GM21447 (cell line): ENCODE results near the gene NFATC1.

Experiments
- ATAC-seq: cut with Tn5 transposase; IDR thresholded peaks from one replicate; pipeline ENCODE4 v1.9.1; 2021; ENCODE audit not compliant: unreplicated experiment

The NFATC1 gene

GRCh38 chr18:79528316-79528695, 132.6 kb downstream of the NFATC1 start:
- ATAC-seq: no peak

GRCh38 chr18:79528846-79529245, 133.1 kb downstream of the NFATC1 start:
- ATAC-seq: no peak

DNA sequence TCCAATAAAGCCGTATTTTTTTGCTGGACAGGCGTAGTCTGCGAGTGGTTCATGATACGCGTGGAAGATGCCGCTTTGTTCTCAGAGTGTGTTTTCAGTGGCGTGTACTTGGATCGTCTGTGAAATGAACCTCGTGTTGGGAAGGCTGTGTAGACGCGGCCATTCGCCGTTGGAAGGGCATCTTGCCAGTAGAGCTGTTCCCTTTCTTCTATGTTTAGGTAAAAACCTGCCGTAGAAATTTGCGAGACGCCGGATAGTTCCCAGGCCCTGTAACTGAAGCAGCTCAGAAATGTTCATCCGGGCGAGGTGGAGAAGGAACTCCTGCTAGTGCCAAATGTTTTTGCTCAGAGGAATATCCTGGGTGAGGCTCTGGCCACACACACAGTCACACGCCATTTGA, 133.6 kb downstream of the NFATC1 start:
- ATAC-seq: no peak

DNA sequence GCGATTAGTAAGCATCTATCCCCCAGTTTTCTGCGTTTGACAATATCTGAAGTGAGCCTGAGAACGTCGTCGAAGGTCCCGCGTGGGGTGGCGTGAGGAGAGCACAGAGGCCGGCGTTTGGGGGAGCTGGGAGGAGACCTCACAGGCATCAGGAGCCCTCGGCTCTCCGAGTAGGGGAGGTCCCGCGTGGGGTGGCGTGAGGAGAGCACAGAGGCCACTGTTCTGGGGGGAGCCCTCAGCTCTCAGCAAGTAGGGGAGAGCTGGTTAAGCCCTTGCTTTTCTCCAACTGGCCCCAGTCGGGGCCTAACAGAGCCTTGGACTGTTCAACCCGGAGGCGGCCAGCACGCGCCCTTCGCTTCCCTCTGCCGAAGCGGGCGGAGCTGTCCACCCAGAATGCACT, 134.3 kb downstream of the NFATC1 start:
- no peak for ATAC-seq

- no peak for ATAC-seq
Observed at GRCh38 chr18:79530821-79531220, 135.1 kb downstream of the NFATC1 start.

GRCh38 chr18:79531386-79531785, 135.7 kb downstream of the NFATC1 start:
- no peak for ATAC-seq

- no peak for ATAC-seq
Observed at GRCh38 chr18:79531926-79532312, 136.2 kb downstream of the NFATC1 start.

DNA sequence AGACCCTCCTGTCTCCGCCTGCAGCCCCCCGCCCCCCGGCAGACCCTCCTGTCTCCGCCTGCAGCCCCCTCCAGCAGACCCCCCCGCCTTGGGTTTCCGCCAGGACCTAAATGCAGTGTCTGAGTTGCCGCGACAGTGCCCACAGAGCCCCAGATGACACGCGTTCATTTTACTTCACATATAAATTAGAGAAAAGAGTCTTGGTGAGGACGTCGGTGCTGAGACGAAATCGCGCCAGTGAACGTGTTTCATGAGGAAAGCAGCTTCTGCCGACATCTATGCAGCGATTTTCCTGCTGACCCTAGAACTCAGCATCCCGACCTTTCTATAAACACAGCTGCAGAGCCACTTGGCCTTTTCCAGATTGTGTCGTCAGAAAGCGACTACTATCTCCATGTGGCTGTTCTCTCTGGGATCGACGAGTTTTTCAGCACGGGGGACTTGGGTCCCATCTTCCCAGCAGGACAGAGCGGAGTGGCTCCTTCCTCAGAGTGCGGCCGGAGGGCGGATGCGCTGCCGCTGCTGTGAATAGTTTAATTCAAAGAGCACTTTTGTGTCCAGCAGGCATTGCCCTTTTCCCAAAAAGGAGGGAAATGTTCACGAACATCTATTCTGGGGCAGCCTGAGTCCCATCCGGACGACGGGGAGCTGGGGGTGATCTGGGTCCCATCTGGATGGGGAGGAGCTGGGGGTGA, 136.7 kb downstream of the NFATC1 start:
- ATAC-seq: no peak

DNA sequence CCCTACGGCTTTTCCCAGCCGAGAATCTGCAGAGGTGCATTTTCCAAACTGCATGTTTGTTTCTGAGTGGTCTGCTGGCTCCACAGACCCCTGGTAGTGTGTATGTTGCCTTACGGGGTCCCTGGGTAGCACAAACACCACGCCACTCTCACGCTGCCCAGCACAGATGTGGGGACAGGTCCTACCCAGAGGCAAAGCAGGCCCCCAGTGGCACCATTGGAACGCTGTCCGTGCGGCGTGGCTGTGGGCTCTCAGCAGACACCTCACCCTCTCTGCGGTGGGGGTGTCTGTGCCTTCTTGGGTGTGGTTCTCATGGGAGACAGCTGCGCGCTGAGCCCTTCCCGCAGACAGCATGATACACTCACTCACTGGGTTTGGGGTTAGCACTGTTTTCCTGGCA, 137.4 kb downstream of the NFATC1 start:
- ATAC-seq: no peak

DNA sequence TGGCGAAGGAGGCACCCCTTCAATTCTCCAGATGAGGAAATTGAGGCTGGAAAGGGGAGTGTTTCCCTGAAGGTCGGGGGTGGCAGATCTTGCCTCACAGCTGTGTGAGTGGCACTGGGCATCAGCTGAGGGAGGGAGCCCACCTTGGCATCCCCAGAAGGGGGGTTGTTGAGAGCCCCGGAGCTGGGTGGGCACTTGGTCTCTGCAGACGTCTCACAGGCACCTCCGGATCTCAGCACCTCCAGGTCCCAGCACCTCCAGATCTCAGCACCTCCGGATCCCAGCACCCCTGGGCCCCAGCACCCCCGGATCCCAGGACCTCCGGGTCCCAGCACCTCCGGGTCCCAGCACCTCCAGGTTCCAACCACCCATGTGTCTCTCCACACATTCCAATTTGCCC, 137.9 kb downstream of the NFATC1 start:
- ATAC-seq: no peak

DNA sequence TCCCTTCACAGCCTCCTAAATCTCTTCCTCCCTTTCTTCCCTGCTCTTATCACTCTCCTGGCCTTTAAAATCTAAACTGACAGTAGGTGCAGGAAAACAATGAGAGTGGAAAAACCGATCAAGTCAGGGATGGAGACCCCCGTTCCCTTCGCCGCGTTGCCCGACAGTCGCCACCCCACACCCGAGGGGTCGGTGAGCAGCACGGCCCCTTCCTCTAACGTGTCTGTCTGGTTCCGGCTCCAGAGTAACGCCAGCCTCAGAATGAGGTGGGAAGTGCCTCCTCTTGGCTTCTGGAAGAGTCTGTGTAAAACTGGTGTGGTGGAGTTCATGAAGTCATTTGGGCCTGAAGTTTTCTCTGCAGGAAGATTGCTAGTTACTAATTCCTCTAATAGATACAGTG, 138.6 kb downstream of the NFATC1 start:
- no peak for ATAC-seq

GRCh38 chr18:79537758-79538157, 142.0 kb downstream of the NFATC1 start:
- ATAC-seq: no peak

- ATAC-seq: no peak
Observed at GRCh38 chr18:79538635-79539034, 142.9 kb downstream of the NFATC1 start.

DNA sequence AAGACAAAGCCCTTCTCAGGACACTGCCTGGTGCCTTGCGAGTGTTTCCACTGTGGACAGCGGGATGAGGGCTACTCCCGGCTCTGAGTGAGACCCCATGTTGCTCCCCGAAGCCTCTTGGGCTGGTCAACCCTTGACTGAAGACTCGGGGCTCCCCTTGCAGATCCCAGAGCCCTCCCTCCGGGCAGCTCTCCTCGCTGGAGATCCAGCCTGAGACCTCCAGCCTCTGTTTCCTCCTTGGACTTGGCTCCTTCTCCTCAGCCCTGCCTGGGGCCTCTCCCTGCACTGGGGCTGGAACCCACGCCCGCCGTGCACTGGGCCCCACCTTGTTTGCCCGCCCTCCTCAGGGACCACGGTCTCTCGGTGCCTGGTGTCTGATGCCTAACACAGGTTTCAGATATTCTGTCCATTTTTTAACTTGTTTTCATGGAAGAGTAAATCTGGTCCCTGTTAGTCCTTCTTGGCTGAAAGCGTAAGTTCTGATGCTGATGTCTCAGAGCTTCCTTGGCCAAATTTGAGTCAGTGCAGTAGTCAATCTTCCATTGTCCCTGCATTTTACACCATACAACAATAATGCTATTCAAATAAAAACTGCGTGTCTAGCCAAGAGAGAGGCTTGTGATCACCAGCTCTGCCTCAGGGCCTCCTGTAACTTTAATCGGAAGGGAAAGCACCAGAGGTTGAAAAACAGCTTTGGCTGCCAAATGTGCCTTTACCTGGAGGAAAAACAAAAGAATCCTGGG, 144.6 kb downstream of the NFATC1 start:
- no peak for ATAC-seq

GRCh38 chr18:79540904-79541282, 145.2 kb downstream of the NFATC1 start:
- no peak for ATAC-seq

DNA sequence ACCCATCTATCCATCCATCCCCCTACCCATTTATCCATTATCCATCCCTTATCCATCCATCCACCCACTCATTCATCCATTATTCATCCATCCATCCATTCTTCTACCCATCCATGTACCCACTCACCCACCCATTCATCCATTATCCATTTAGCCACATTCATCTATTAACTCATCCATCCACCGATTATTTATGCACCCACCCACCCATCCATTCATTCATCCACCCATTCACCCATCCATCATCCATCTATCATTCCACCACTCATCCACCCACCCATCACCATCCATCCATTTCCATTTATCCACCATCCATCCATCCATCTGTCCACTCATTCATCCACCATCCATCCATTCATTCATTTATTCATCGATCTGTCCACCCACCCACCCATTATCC, 146.5 kb downstream of the NFATC1 start:
- ATAC-seq: no peak

- ATAC-seq: no peak
Observed at GRCh38 chr18:79542876-79543750, 147.4 kb downstream of the NFATC1 start.

GRCh38 chr18:79543861-79544385, 148.2 kb downstream of the NFATC1 start:
- no peak for ATAC-seq

GRCh38 chr18:79544386-79544963, 148.7 kb downstream of the NFATC1 start:
- ATAC-seq: no peak

GRCh38 chr18:79545255-79545654, 149.5 kb downstream of the NFATC1 start:
- ATAC-seq: no peak

DNA sequence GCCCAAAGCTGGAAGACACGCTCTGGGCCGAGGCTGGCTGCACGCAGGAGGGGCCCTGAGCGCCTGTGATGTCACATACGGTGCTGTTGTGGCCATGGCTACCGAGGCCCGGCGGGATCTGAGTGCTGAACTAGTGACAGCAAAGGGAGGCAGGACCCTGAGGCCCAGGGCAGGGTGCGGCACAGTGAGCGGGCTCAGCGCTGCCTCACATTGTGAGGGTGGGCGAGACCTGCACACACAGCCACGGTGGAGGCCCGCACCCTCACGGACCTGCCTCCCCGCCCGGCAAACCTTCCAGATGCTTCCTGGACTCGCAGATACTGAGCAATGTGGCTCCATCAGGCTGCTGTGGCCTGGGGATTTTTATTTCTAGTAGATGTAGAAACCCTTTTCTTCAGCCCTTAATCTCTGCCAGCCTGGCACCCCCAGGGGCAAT, 150.0 kb downstream of the NFATC1 start:
- no peak for ATAC-seq
